GM23338 (cell line): ENCODE data around the gene JARID2. TPM values are rescaled to one million over a fixed set of nuclear protein-coding genes. Genes with fewer than 3 reads are reported as not detected.

Experiments
- ETS1 ChIP-seq: IDR thresholded peaks from 2 replicates; pipeline ENCODE4 v1.6.1; 2016; ENCODE audit warnings: antibody characterized with exemption
- EZH2 ChIP-seq: fragments of 200-600 bp; sonication (generic); IDR thresholded peaks from one replicate; pipeline ENCODE4 v1.8.0; 2017; ENCODE audit warnings: antibody characterized with exemption, mild to moderate bottlenecking, low read depth; ENCODE audit not compliant: unreplicated experiment
- JUNB ChIP-seq: IDR thresholded peaks from one replicate; pipeline ENCODE4 v1.6.1; 2016; ENCODE audit warnings: antibody characterized with exemption; ENCODE audit not compliant: unreplicated experiment
- STAT1 ChIP-seq: IDR thresholded peaks from one replicate; pipeline ENCODE4 v1.6.1; 2016; ENCODE audit warnings: antibody characterized with exemption; ENCODE audit not compliant: unreplicated experiment
- ZNF114 ChIP-seq: fragments of 250-450 bp; sonication (Bioruptor Pico); IDR thresholded peaks from 2 replicates; pipeline ENCODE4 v1.5.0; 2020; ENCODE audit warnings: mild to moderate bottlenecking, moderate library complexity
- ZNF331 ChIP-seq: fragments of 250-450 bp; sonication (Bioruptor Pico); IDR thresholded peaks from 2 replicates; pipeline ENCODE4 v1.5.0; 2020; ENCODE audit warnings: low read depth, mild to moderate bottlenecking, moderate library complexity
- polyA plus RNA-seq: library from polyadenylated mRNA; unstranded; fragments of >200 nt; fragmentation: Nextera tagmentation; extraction: Ambion mirVana; gene quantifications from 2 replicates; pipeline ENCODE4 v1.2.1, GENCODE V29; 2016
- small RNA-seq: library from RNA; depleted of rRNA; stranded (forward); fragments of <200 nt; gene quantifications from one replicate; pipeline ENCODE3, GENCODE V24; 2014; ENCODE audit warnings: low replicate concordance
- total RNA-seq: library from RNA; depleted of rRNA; stranded (reverse); fragments of >200 nt; shearing (Covaris generic); gene quantifications from 2 replicates; pipeline ENCODE4 v1.2.3, GENCODE V29; 2014
- TF ChIP-seq, protein P1 (sequence below): fragments of 250-450 bp; sonication (Bioruptor Pico); IDR thresholded peaks from 2 replicates; pipeline ENCODE4 v1.5.0; 2020; ENCODE audit warnings: mild to moderate bottlenecking, moderate library complexity

Gene JARID2
- total and polyA plus RNA-seq, 2 experiments from 2014 or later, result 92.8 to 196 TPM

DNA sequence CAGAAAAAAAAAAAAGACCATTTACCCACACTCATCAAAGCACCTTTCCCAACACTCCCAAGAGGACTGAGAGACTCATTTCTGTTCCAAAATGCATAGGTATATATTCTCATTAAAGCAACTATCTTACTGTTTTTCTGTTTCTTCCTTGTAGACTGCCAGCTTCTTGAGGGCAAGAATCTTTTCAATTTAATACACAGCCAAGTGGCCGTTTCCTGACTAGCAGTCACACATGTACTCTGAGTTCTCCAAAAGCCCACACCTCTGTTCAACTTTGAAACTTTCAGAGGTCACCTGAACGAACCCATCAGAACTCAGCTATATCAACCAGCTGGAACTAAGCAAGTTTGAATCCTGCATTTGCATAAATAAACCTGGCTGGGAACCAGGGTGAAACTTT is 324.3 kb downstream of the JARID2 start (continued):
- TF ChIP-seq, protein P1, sequence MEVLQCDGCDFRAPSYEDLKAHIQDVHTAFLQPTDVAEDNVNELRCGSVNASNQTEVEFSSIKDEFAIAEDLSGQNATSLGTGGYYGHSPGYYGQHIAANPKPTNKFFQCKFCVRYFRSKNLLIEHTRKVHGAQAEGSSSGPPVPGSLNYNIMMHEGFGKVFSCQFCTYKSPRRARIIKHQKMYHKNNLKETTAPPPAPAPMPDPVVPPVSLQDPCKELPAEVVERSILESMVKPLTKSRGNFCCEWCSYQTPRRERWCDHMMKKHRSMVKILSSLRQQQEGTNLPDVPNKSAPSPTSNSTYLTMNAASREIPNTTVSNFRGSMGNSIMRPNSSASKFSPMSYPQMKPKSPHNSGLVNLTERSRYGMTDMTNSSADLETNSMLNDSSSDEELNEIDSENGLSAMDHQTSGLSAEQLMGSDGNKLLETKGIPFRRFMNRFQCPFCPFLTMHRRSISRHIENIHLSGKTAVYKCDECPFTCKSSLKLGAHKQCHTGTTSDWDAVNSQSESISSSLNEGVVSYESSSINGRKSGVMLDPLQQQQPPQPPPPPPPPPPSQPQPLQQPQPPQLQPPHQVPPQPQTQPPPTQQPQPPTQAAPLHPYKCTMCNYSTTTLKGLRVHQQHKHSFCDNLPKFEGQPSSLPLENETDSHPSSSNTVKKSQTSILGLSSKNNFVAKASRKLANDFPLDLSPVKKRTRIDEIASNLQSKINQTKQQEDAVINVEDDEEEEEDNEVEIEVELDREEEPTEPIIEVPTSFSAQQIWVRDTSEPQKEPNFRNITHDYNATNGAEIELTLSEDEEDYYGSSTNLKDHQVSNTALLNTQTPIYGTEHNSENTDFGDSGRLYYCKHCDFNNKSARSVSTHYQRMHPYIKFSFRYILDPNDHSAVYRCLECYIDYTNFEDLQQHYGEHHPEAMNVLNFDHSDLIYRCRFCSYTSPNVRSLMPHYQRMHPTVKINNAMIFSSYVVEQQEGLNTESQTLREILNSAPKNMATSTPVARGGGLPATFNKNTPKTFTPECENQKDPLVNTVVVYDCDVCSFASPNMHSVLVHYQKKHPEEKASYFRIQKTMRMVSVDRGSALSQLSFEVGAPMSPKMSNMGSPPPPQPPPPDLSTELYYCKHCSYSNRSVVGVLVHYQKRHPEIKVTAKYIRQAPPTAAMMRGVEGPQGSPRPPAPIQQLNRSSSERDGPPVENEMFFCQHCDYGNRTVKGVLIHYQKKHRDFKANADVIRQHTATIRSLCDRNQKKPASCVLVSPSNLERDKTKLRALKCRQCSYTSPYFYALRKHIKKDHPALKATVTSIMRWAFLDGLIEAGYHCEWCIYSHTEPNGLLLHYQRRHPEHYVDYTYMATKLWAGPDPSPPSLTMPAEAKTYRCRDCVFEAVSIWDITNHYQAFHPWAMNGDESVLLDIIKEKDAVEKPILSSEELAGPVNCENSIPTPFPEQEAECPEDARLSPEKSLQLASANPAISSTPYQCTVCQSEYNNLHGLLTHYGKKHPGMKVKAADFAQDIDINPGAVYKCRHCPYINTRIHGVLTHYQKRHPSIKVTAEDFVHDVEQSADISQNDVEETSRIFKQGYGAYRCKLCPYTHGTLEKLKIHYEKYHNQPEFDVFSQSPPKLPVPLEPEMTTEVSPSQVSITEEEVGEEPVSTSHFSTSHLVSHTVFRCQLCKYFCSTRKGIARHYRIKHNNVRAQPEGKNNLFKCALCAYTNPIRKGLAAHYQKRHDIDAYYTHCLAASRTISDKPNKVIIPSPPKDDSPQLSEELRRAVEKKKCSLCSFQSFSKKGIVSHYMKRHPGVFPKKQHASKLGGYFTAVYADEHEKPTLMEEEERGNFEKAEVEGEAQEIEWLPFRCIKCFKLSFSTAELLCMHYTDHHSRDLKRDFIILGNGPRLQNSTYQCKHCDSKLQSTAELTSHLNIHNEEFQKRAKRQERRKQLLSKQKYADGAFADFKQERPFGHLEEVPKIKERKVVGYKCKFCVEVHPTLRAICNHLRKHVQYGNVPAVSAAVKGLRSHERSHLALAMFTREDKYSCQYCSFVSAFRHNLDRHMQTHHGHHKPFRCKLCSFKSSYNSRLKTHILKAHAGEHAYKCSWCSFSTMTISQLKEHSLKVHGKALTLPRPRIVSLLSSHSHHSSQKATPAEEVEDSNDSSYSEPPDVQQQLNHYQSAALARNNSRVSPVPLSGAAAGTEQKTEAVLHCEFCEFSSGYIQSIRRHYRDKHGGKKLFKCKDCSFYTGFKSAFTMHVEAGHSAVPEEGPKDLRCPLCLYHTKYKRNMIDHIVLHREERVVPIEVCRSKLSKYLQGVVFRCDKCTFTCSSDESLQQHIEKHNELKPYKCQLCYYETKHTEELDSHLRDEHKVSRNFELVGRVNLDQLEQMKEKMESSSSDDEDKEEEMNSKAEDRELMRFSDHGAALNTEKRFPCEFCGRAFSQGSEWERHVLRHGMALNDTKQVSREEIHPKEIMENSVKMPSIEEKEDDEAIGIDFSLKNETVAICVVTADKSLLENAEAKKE (CRISPR knock-in tag), result no peak
- TF ChIP-seq ZNF114 (CRISPR knock-in tag), result no peak
- TF ChIP-seq ZNF331 (CRISPR knock-in tag), result no peak
- TF ChIP-seq STAT1, result no peak
- no peak for TF ChIP-seq JUNB
- no peak for TF ChIP-seq EZH2
- TF ChIP-seq ETS1, result no peak

Small RNAs within 50 kb of the gene (small RNA-seq; reads per million reads assigned to genes)
- gene RF00001 (not detected), gene RNU6-522P (0.07 reads per million), gene RNU6-645P (not detected)
